ENCODE data around the gene NCK1. TPM values are rescaled to one million over a fixed set of nuclear protein-coding genes. Genes with fewer than 3 reads are reported as not detected.

NCK1 gene
- total and polyA plus RNA-seq, 10 of the 15 experiments (the other 5 are each of a cell fraction or from before 2014, with no cell fraction given) = 15.6 to 33.4 (median 25.0) TPM

GRCh38 chr3:136960838-136961836, 99.1 kb downstream of the NCK1 start (continued):
- TF ChIP-seq, protein P1, sequence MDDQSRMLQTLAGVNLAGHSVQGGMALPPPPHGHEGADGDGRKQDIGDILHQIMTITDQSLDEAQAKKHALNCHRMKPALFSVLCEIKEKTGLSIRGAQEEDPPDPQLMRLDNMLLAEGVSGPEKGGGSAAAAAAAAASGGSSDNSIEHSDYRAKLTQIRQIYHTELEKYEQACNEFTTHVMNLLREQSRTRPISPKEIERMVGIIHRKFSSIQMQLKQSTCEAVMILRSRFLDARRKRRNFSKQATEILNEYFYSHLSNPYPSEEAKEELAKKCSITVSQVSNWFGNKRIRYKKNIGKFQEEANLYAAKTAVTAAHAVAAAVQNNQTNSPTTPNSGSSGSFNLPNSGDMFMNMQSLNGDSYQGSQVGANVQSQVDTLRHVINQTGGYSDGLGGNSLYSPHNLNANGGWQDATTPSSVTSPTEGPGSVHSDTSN (IDR thresholded peaks at IDR 0.05; ENCODE audit: insufficient replicate concordance, low read depth, low read length) = no peak
- TF ChIP-seq KAT2A (conservative IDR thresholded peaks at IDR 0.05; ENCODE audit: control insufficient read depth, low read depth, low read length) (no peak), MTA3 (IDR thresholded peaks at IDR 0.05; ENCODE audit: borderline replicate concordance, low read length) (no peak), CBFB (IDR thresholded peaks at IDR 0.05; ENCODE audit: low read depth) (no peak), POLR2A (IDR thresholded peaks at IDR 0.05; ENCODE audit: low read depth, low read length) (no peak), ZNF687 (IDR thresholded peaks at IDR 0.05) (no peak), ZBTB11 (CRISPR knock-in tag; IDR thresholded peaks at IDR 0.05) (no peak), FOS (IDR thresholded peaks at IDR 0.05; ENCODE audit: borderline replicate concordance, extremely low read depth, insufficient read length) (no peak), RAD51 (IDR thresholded peaks at IDR 0.05) (no peak), CBX5 (IDR thresholded peaks at IDR 0.05; ENCODE audit: low read depth) (no peak)
- TF ChIP-seq, protein P2, sequence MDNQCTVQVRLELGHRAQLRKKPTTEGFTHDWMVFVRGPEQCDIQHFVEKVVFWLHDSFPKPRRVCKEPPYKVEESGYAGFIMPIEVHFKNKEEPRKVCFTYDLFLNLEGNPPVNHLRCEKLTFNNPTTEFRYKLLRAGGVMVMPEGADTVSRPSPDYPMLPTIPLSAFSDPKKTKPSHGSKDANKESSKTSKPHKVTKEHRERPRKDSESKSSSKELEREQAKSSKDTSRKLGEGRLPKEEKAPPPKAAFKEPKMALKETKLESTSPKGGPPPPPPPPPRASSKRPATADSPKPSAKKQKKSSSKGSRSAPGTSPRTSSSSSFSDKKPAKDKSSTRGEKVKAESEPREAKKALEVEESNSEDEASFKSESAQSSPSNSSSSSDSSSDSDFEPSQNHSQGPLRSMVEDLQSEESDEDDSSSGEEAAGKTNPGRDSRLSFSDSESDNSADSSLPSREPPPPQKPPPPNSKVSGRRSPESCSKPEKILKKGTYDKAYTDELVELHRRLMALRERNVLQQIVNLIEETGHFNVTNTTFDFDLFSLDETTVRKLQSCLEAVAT (IDR thresholded peaks at IDR 0.05) = no peak
- TF ChIP-seq, protein P3, sequence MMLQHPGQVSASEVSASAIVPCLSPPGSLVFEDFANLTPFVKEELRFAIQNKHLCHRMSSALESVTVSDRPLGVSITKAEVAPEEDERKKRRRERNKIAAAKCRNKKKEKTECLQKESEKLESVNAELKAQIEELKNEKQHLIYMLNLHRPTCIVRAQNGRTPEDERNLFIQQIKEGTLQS (IDR thresholded peaks at IDR 0.05; ENCODE audit: borderline replicate concordance, extremely low read depth, low read depth, low read length) = no peak

All from GM12878 (cell line).